Putamen (tissue), 1 donor: Measurements from ENCODE around the gene NPEPPS.

ENCODE experiments used
- DNase-seq: peaks from one replicate; pipeline ENCODE4 v3.0.0-alpha.2; 2016; ENCODE audit warnings: low spot score

The NPEPPS gene

GRCh38 chr17:47630614-47631013 lies 99.7 kb downstream of the NPEPPS start:
- DNase-seq, result no peak

GRCh38 chr17:47632991-47633390 lies 102.1 kb downstream of the NPEPPS start:
- DNase-seq, result no peak

DNA sequence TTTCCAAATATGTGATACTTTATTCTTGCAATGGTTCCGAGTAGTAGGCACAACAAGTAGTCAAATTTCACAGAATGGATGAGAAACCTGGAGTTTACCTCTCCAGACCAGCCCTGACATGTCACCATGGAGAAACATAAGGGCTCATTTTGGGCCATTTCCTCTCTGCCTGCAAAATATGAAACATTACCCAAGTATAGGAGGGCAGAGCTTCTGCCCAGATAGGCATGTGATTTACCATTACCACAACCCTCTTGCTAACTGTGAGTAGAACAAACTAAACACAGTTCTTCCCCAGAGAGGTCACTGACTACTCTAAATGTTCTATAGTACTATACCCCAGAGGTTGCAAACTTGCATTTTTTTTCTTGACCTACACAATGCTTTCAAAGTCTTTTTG lies 103.1 kb downstream of the NPEPPS start:
- DNase-seq, result no peak

GRCh38 chr17:47634870-47635269 lies 104.0 kb downstream of the NPEPPS start:
- no peak for DNase-seq

- DNase-seq, result no peak
These were observed 104.8 kb downstream of the NPEPPS start for GRCh38 chr17:47635734-47636133.

GRCh38 chr17:47636273-47637030 lies 105.5 kb downstream of the NPEPPS start:
- no peak for DNase-seq

- DNase-seq, result no peak
These were observed 108.0 kb downstream of the NPEPPS start for GRCh38 chr17:47638903-47639302.

DNA sequence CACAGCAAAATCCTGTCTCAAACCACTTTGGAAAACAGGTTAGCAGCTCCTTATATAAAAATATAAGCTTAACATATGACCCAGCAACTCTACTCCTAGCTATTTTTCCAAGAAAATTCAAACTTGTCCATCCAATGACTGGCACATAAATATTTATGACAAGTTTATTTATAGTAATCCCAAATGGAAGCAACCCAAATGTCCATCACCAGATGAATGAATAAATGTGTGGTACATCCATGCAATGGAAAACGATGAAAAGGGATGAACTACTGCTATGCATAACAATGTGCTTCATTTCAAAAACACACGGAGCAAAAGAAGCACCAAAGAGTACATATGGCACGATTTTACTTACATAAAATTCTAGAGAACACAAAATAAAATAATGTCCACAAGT lies 109.2 kb downstream of the NPEPPS start:
- no peak for DNase-seq

DNA sequence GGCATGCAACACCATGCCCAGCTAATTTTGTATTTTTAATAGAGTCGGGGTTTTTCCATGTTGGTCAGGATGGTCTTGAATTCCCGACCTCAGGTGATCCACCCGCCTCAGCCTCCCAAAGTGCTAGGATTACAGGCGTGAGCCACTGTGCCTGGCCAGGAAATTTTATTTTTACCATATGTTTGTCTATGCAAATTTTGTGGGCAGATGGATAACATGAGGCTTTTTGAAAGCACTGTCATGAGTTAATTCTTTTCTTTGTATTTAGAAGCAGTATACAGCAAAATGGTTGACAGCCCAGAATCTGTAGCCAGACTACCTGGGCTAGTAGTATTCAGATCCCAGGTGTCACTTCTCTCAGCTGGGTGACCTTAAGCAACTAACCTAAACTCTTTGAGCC lies 110.3 kb downstream of the NPEPPS start:
- DNase-seq, result no peak

DNA sequence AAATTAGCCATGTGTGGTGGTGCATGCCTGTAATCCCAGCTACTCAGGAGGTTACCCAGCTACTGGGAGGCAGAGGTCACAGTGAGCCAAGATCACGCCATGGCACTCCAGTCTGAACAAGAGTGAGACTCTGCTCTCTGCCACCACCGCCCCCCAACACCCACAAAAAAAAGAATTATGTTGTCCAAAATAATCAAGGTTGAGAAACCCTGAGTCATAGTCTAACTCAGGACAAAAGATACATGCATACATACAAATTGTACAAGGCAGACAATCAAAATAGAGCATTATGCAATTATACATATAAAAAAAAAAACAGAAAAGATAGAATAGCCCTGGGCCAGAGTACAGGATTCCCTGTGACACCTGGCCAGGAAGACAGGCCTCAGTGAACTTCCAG lies 112.2 kb downstream of the NPEPPS start:
- no peak for DNase-seq

GRCh38 chr17:47644324-47644723 lies 113.4 kb downstream of the NPEPPS start:
- no peak for DNase-seq

DNA sequence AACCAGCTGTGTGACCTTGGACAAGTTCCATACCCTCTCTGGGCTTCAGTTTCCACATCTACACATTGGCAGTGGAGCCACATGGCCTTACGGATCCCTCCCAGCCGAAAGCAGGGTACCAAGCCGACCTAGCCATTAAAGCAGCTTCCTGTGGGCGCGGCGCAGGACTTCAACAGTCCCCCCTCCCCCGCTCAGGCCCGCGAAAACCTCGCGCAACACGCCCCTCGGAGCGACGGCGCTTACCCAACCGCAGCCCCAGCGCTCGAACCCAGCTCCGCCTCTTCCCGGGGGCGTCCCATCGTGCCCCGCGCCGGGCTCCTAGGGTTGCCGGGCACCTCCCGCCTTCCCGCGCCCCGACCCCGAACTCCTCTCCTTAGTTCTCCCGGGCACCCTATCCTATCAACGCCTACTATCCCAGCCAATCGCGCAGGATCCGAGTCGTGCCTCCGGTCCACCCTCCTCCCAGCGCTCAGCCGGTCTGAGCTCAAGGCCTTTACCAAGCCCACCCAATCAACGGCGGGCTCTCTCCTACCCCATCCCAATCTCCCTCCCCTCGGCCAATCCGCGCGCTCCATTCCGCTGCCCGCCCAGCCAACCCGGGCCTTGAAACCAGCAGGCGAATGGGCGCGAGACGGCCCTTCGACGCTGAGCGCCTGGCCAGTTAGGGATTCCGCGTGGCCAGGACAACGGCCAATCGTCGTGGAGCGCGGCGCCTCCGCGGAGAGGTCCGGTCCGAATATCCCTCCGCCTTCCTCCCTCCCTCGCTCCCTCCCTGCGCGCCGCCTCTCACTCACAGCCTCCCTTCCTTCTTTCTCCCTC lies 118.5 kb downstream of the NPEPPS start, which contains the start of gene KPNB1:
Gene KPNB1, plus strand, starts transcription at position 767 of the 819 bp plus-strand sequence. CDS start 326 bp downstream, outside the sequence.
- peak; percentile 100 for DNase-seq

- no peak for DNase-seq
These were observed 119.1 kb downstream of the NPEPPS start for GRCh38 chr17:47649972-47650524.

GRCh38 chr17:47650525-47651522 lies 119.9 kb downstream of the NPEPPS start:
- DNase-seq, result peak; percentile 97

- DNase-seq, result no peak
These were observed 120.8 kb downstream of the NPEPPS start for GRCh38 chr17:47651704-47652103.

DNA sequence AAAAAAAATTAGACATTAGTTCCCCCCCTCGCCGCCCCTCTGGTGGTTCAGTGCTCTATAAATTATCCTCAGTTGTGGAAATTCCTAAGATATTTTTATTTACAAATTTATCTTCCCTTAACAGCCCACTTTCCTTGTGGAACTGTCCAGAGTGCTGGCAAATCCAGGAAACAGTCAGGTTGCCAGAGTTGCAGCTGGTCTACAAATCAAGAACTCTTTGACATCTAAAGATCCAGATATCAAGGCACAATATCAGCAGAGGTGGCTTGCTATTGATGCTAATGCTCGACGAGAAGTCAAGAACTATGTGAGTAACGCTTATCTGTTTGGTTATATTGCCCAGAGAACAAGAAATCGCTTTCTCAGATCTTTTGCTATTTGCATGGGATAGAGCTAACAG lies 121.7 kb downstream of the NPEPPS start:
- DNase-seq, result no peak

- DNase-seq, result no peak
These were observed 122.5 kb downstream of the NPEPPS start for GRCh38 chr17:47653442-47653841.

DNA sequence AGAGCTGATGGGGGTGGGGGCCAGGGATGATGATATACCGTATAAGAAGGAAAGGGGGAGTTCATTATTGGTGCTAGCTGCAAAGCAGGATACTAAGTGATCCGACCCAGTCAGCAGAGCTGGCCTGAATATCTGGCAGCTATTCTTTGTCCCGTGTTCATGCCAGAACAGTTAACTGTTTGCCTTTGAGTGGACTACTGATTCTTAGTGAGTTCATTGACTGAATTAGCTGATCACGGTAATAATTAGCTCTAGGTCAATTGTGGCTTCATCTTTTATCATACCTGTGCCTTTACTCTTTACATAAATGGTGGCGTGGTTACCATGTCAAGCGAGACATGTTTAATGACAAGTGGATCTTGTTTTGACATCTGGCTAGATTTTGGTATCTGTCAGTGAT lies 124.1 kb downstream of the NPEPPS start:
- DNase-seq, result no peak

GRCh38 chr17:47660064-47660492 lies 129.2 kb downstream of the NPEPPS start:
- DNase-seq, result no peak

DNA sequence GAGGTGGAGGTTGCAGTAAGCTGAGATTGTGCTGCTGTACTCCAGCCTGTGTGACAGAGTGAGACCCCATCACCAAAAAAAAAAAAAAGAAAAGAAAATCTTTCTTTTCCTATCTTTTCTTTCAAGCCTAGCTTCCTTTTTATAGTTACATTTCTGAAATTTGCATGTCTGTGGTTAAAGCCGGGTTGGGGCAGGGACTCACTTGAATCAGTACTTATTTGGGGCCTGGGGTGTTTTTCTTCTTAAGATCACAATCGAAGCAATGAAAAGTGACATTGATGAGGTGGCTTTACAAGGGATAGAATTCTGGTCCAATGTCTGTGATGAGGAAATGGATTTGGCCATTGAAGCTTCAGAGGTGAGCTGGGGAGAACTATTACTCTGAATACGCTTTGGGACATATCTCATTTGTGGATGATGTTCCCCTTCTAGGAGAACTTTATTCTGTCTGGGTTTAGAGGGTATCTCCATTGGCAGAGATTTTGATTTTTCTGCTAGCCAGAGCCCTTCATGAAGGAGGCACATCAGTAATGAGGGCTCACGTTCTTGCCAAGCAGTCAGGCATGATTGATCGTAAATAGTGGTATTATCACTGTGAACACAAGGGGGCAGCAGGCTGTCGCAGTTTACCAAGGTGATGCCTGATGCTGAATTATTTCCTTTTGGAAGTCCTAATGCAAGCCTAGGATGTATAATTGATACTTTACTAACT lies 133.2 kb downstream of the NPEPPS start:
- DNase-seq, result peak; percentile 42

- DNase-seq, result no peak
These were observed 133.7 kb downstream of the NPEPPS start for GRCh38 chr17:47664624-47664941.
